Measurements from ENCODE around the gene TMED7.

GRCh38 chr5:115671939-115672338 is 46.1 kb upstream of the TMED7 start:
- TF ChIP-seq CBX1 (IDR thresholded peaks at IDR 0.05; ENCODE audit: low read depth) (no peak), YEATS2 (CRISPR knock-in tag; IDR thresholded peaks at IDR 0.05; ENCODE audit: borderline replicate concordance) (no peak)

All from HepG2 (cell line).